Vagina (tissue), 2 donors: ENCODE measurements around the gene HOXB1. TPM values are rescaled to one million over a fixed set of nuclear protein-coding genes. Genes with fewer than 3 reads are reported as not detected.

Source experiments
- DNase-seq, 2 donors: peaks; one replicate each; pipeline ENCODE4 v3.0.0-alpha.2; 2017; ENCODE audit errors: extremely low spot score in 2 of 2
- H3K27ac ChIP-seq: fragments of 200-600 bp; sonication (generic); one replicate; pipeline ENCODE4 v1.5.1; 2019
- H3K27me3 ChIP-seq: fragments of 200-600 bp; sonication (generic); one replicate; pipeline ENCODE4 v1.5.1; 2019
- H3K36me3 ChIP-seq, 2 donors: fragments of 200-600 bp; sonication (generic); one replicate each; pipeline ENCODE4 v1.5.1; 2017 to 2019
- H3K4me1 ChIP-seq: fragments of 200-600 bp; sonication (generic); one replicate; pipeline ENCODE4 v1.5.1; 2019
- H3K4me3 ChIP-seq, 2 donors: fragments of 200-600 bp; sonication (generic); 1 replicate in 1 of 2; 2 replicates in 1 of 2; pipeline ENCODE4 v1.5.1; 2016 to 2019
- H3K9me3 ChIP-seq: fragments of 200-600 bp; sonication (generic); one replicate; pipeline ENCODE4 v1.5.1; 2019
- CTCF ChIP-seq, 3 experiments: fragments of 450-650 bp in 2 of 3; fragments of 200-600 bp in 1 of 3; sonication (generic) in 1 of 3; IDR thresholded peaks; one replicate each; pipeline ENCODE4 v1.5.1; 2017 to 2019; ENCODE audit warnings: antibody characterized with exemption in 3 of 3, mild to moderate bottlenecking in 2 of 3, moderate library complexity in 2 of 3
- POLR2A ChIP-seq, 2 donors: fragments of 450-650 bp; IDR thresholded peaks; one replicate each; pipeline ENCODE4 v1.6.1; 2017; ENCODE audit warnings: antibody characterized with exemption in 2 of 2, mild to moderate bottlenecking in 2 of 2, moderate library complexity in 2 of 2
- POLR2AphosphoS5 ChIP-seq, 2 donors: sonication (generic); formaldehyde crosslinking; IDR thresholded peaks; one replicate each; pipeline ENCODE4 v1.9.0; 2017; ENCODE audit warnings: antibody characterized with exemption in 2 of 2, mild to moderate bottlenecking in 2 of 2, low read depth in 1 of 2; ENCODE audit not compliant: insufficient read depth in 1 of 2
- intact Hi-C: fragments of 100-400 bp; cut with DNase I; formaldehyde crosslinking; loops from one replicate; pipeline ENCODE4 v1.15.1; 2023
- total RNA-seq: library from RNA; depleted of rRNA; stranded (reverse); fragments of >200 nt; gene quantifications from one replicate; pipeline ENCODE4 v1.2.3, GENCODE V29; 2016

The HOXB1 gene
- total RNA-seq, 1 donor from 2014 or later: not detected

GRCh38 chr17:48561884-48562810, 31.3 kb upstream of the HOXB1 start:
- no peaks in the 10 kb centered on the region for H3K9me3 ChIP-seq
- no peak for DNase-seq
- no peak overlapping the region for H3K27ac ChIP-seq
- peaks cover 4% of the 10 kb centered on the region for H3K27me3 ChIP-seq
- H3K36me3 ChIP-seq: no peaks in the 10 kb centered on the region
- TF ChIP-seq POLR2AphosphoS5 (IDR thresholded peaks at IDR 0.05; ENCODE audit: insufficient read depth in 1 of 2, low read depth in 1 of 2): no peak
- TF ChIP-seq POLR2A (IDR thresholded peaks at IDR 0.05): no peak
- no peak for TF ChIP-seq CTCF (IDR thresholded peaks at IDR 0.05)
- peaks cover 5% of the 10 kb centered on the region for H3K4me1 ChIP-seq
- intact Hi-C loops: no loop called here
- no peak overlapping the region for H3K4me3 ChIP-seq

GRCh38 chr17:48559840-48560817, 29.3 kb upstream of the HOXB1 start:
- TF ChIP-seq POLR2A (IDR thresholded peaks at IDR 0.05) (no peak), POLR2AphosphoS5 (IDR thresholded peaks at IDR 0.05; ENCODE audit: insufficient read depth in 1 of 2, low read depth in 1 of 2) (no peak), CTCF (IDR thresholded peaks at IDR 0.05) (no peak)
- Histone ChIP-seq H3K4me3 (no peak overlapping the region), H3K27ac (no peak overlapping the region), H3K9me3 (no peaks in the 10 kb centered on the region), H3K27me3 (peaks cover 4% of the 10 kb centered on the region), H3K36me3 (no peaks in the 10 kb centered on the region), H3K4me1 (peaks cover 20% of the 10 kb centered on the region)
- no peak for DNase-seq
- intact Hi-C loops: no loop called here

GRCh38 chr17:48559122-48559839, 28.5 kb upstream of the HOXB1 start:
- H3K9me3 ChIP-seq: no peaks in the 10 kb centered on the region
- DNase-seq: no peak
- peaks cover 4% of the 10 kb centered on the region for H3K27me3 ChIP-seq
- intact Hi-C loops: no loop called here
- no peaks in the 10 kb centered on the region for H3K36me3 ChIP-seq
- peak overlapping the region in 1 of 2 donors; percentile 24 for H3K4me3 ChIP-seq
- TF ChIP-seq POLR2A (IDR thresholded peaks at IDR 0.05) (no peak), POLR2AphosphoS5 (IDR thresholded peaks at IDR 0.05; ENCODE audit: insufficient read depth in 1 of 2, low read depth in 1 of 2) (no peak), CTCF (IDR thresholded peaks at IDR 0.05) (no peak)
- peaks cover 27% of the 10 kb centered on the region for H3K4me1 ChIP-seq
- no peak overlapping the region for H3K27ac ChIP-seq

DNA sequence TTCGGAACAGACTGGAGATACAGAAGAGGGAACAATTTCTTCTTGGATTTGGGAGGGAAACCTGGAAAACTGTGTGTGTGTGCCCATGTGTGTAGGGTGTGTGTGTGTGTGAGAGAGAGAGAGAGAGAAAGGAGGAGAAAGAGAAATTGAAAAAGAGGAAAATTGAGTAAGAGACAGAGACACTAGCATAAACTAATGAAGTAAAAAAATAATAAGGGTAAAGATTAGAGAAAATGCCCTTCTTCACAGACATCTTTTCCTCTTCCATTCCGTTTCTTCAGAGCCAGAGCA, 28.0 kb upstream of the HOXB1 start:
- H3K9me3 ChIP-seq: no peaks in the 10 kb centered on the region
- intact Hi-C loops: no loop called here
- no peaks in the 10 kb centered on the region for H3K36me3 ChIP-seq
- peaks cover 27% of the 10 kb centered on the region for H3K4me1 ChIP-seq
- TF ChIP-seq CTCF (IDR thresholded peaks at IDR 0.05) (no peak), POLR2AphosphoS5 (IDR thresholded peaks at IDR 0.05; ENCODE audit: insufficient read depth in 1 of 2, low read depth in 1 of 2) (no peak), POLR2A (IDR thresholded peaks at IDR 0.05) (no peak)
- peaks cover 4% of the 10 kb centered on the region for H3K27me3 ChIP-seq
- H3K27ac ChIP-seq: peak overlapping the region; percentile 64
- peak overlapping the region in 1 of 2 donors; percentile 24 for H3K4me3 ChIP-seq
- DNase-seq: no peak
